GM12878 (cell line): ENCODE results near the gene ANO4. TPM values are rescaled to one million over a fixed set of nuclear protein-coding genes. Genes with fewer than 3 reads are reported as not detected.

Experiments
- ATAC-seq: fragments of 200-7000 bp; cut with Tn5 transposase; 3 replicates; pipeline ENCODE4 v1.9.1; 2020; ENCODE audit warnings: mild to moderate bottlenecking, moderate library complexity
- BruUV-seq: library from RNA; stranded (reverse); fragments of 400-500 nt; replicated peaks from 2 replicates; lab custom pipeline; 2021; lab: Mats Ljungman, UMichigan
- CTCF ChIA-PET: fragments of 300-600 bp; sonication (Branson Sonifier 250); formaldehyde crosslinking; extraction: SDS; loops from one replicate; lab custom pipeline; 2021; ENCODE audit warnings: inconsistent platforms; lab: Yijun Ruan, JAX
- POLR2A ChIA-PET: fragments of 350-600 bp; formaldehyde crosslinking; extraction: SDS; loops from one replicate; lab custom pipeline; 2021; ENCODE audit warnings: inconsistent platforms; lab: Charles Lee
- RAD21 ChIA-PET: fragments of 300-600 bp; sonication (Branson Sonifier 250); formaldehyde crosslinking; loops from one replicate; lab custom pipeline; 2023; ENCODE audit warnings: antibody characterized with exemption; ENCODE audit not compliant: unreplicated experiment; lab: Charles Lee
- SMC1A ChIA-PET: fragments of 300-600 bp; sonication (Branson Sonifier 250); formaldehyde crosslinking; loops from one replicate; lab custom pipeline; 2023; ENCODE audit not compliant: unreplicated experiment, uncharacterized antibody; lab: Charles Lee
- DNase-seq: peaks from one replicate; pipeline ENCODE4 v3.0.0-alpha.2; 2011; ENCODE audit warnings: low read depth, low spot score
- FAIRE-seq: peaks from 3 replicates; lab custom pipeline; 2011; peaks lifted over from hg19 to GRCh38; lab: Jason Lieb, UNC
- H2AFZ ChIP-seq: 2 replicates; pipeline ENCODE4 v1.6.0; 2011; ENCODE audit warnings: low read depth, low read length, control low read depth; ENCODE audit not compliant: control insufficient read depth
- H3K27ac ChIP-seq: 2 replicates; pipeline ENCODE4 v1.5.1; 2011; ENCODE audit warnings: control low read depth; ENCODE audit not compliant: control insufficient read depth, insufficient read depth
- H3K27me3 ChIP-seq, 2 experiments: replicated peaks in 1 of 2; 2 replicates each; pipeline versions ENCODE4 v1.6.0 to v1.6.1; 2011; ENCODE audit warnings: low read length in 1 of 2; ENCODE audit not compliant: control insufficient read depth in 2 of 2, insufficient read depth in 2 of 2
- H3K36me3 ChIP-seq, 2 experiments: 2 replicates each; pipeline ENCODE4 v1.5.1; 2011; ENCODE audit warnings: low read length in 1 of 2; ENCODE audit not compliant: control insufficient read depth in 2 of 2, insufficient read depth in 2 of 2
- H3K4me1 ChIP-seq: 2 replicates; pipeline ENCODE4 v1.6.1; 2011; ENCODE audit warnings: mild to moderate bottlenecking, low read length, moderate library complexity, mixed read lengths; ENCODE audit not compliant: control insufficient read depth, insufficient read depth
- H3K4me2 ChIP-seq: 2 replicates; pipeline ENCODE4 v1.6.0; 2011; ENCODE audit warnings: control low read depth; ENCODE audit not compliant: control insufficient read depth, insufficient read depth
- H3K4me3 ChIP-seq: fragments of 200-600 bp; sonication (generic); 2 replicates; pipeline ENCODE4 v1.5.1; 2016
- H3K79me2 ChIP-seq: 2 replicates; pipeline ENCODE4 v1.6.0; 2011; ENCODE audit warnings: low read length; ENCODE audit not compliant: control insufficient read depth, insufficient read depth
- H3K9ac ChIP-seq: 2 replicates; pipeline ENCODE4 v1.8.0; 2011; ENCODE audit warnings: low read length, control low read depth, mixed read lengths; ENCODE audit not compliant: control insufficient read depth, insufficient read depth
- H3K9me3 ChIP-seq: replicated peaks from 3 replicates; pipeline ENCODE4 v1.5.1; 2011; ENCODE audit warnings: mild to moderate bottlenecking, low read length; ENCODE audit not compliant: control insufficient read depth, insufficient read depth
- H4K20me1 ChIP-seq: 2 replicates; pipeline ENCODE4 v1.6.0; 2011; ENCODE audit not compliant: control insufficient read depth, insufficient read depth
- ATF3 ChIP-seq: IDR thresholded peaks from 2 replicates; pipeline ENCODE4 v1.6.1; 2011; ENCODE audit warnings: low read depth, mild to moderate bottlenecking, low read length, moderate library complexity, borderline replicate concordance; ENCODE audit errors: extremely low read depth
- CREB1 ChIP-seq: IDR thresholded peaks from 2 replicates; pipeline ENCODE4 v1.6.1; 2012; ENCODE audit warnings: low read depth, mild to moderate bottlenecking, inconsistent platforms
- ELK1 ChIP-seq: IDR thresholded peaks from 2 replicates; pipeline ENCODE4 v1.6.1; 2012; ENCODE audit warnings: low read depth, low read length, improper control_type of control experiment
- HDAC2 ChIP-seq: fragments of 200-600 bp; sonication (generic); IDR thresholded peaks from 2 replicates; pipeline ENCODE4 v1.6.1; 2017
- KAT2A ChIP-seq: conservative IDR thresholded peaks from 2 replicates; pipeline ENCODE4 v1.6.1; 2011; ENCODE audit warnings: low read depth, low read length; ENCODE audit not compliant: control insufficient read depth
- RUNX3 ChIP-seq: IDR thresholded peaks from 2 replicates; pipeline ENCODE4 v1.6.1; 2012; ENCODE audit warnings: low read length, inconsistent platforms
- SMAD5 ChIP-seq: IDR thresholded peaks from 2 replicates; pipeline ENCODE4 v1.6.1; 2016; ENCODE audit warnings: antibody characterized with exemption, low read depth
- SP1 ChIP-seq: IDR thresholded peaks from one replicate; pipeline ENCODE4 v1.6.1; 2011; ENCODE audit warnings: low read depth, low read length
- STAT1 ChIP-seq: fragments of 450-650 bp; conservative IDR thresholded peaks from 2 replicates; pipeline ENCODE4 v1.6.1; 2014; ENCODE audit warnings: antibody characterized with exemption, mild to moderate bottlenecking
- ZSCAN29 ChIP-seq: fragments of 450-650 bp; IDR thresholded peaks from 2 replicates; pipeline ENCODE4 v1.6.1; 2017; ENCODE audit warnings: mild to moderate bottlenecking, moderate library complexity
- WGBS: methylation state at CpG from one replicate; pipeline ENCODE4 v1.1.6; 2016; ENCODE audit warnings: low lambda C conversion rate; ENCODE audit not compliant: insufficient replicate concordance, insufficient coverage; ENCODE audit errors: missing lambda C conversion rate; 5-methylcytosine and 5-hydroxymethylcytosine counted together
- in situ Hi-C: fragments of 300-500 bp; cut with MboI; formaldehyde crosslinking; loops from 9 replicates; pipeline ENCODE4 v1.14.3; 2018; ENCODE audit warnings: mixed read lengths
- intact Hi-C: fragments of 100-400 bp; cut with micrococcal nuclease; formaldehyde crosslinking; loops from one replicate; pipeline ENCODE4 v1.14.2; 2022; ENCODE audit not compliant: unreplicated experiment
- polyA plus RNA-seq, 11 experiments: library from polyadenylated mRNA; depleted of rRNA in 4 of 11; unstranded in 6 of 11; stranded (reverse) in 5 of 11; fragments of >200 nt; fragmentation: Nextera tagmentation in 4 of 11; fragmentation: Illumina TruSeq in 1 of 11; extraction: Ambion mirVana in 4 of 11; extraction: Trizol in 1 of 11; gene quantifications; 1 replicate in 1 of 11; 2 replicates in 10 of 11; pipeline versions ENCODE4 v1.2.1 to v1.2.3, GENCODE V29; 2011 to 2016; ENCODE audit warnings: inconsistent platforms in 2 of 11, missing spikeins in 2 of 11, low read depth in 1 of 11
- total RNA-seq, 4 experiments: library from RNA; depleted of rRNA in 3 of 4; stranded (reverse); fragments of >200 nt in 3 of 4; fragmentation: Illumina TruSeq in 1 of 4; extraction: Trizol in 1 of 4; gene quantifications; 2 replicates each; pipeline versions ENCODE4 v1.2.1 to v1.2.3, GENCODE V29; 2013 to 2021

Gene ANO4
- total and polyA plus RNA-seq, 10 of the 15 experiments (the other 5 are each of a cell fraction or from before 2014, with no cell fraction given): not detected

GRCh38 chr12:100897240-100897639 lies 102.7 kb downstream of the ANO4 start:
- no peaks in the 10 kb centered on the region for H3K36me3 ChIP-seq
- H3K9ac ChIP-seq: no peak overlapping the region
- RAD21 ChIA-PET: no interaction called here
- BruUV-seq: no TSS peak
- DNase-seq: no peak
- no peak overlapping the region for H3K4me2 ChIP-seq
- no peaks in the 10 kb centered on the region for H3K9me3 ChIP-seq
- no peak for TF ChIP-seq SMAD5
- no peak for TF ChIP-seq HDAC2
- TF ChIP-seq ELK1: no peak
- TF ChIP-seq ZSCAN29: no peak
- no peak for TF ChIP-seq KAT2A
- TF ChIP-seq STAT1: no peak
- TF ChIP-seq RUNX3: no peak
- no peak for TF ChIP-seq SP1
- no peak overlapping the region for H3K4me3 ChIP-seq
- H3K27ac ChIP-seq: no peak overlapping the region
- H3K27me3 ChIP-seq: no peaks in the 10 kb centered on the region
- H3K4me1 ChIP-seq: no peaks in the 10 kb centered on the region
- FAIRE-seq: no peak
- intact Hi-C loops: no loop called here
- H2AFZ ChIP-seq: no peak overlapping the region
- 36% methylated on average over 5 of the region's 5 CpGs for WGBS
- no peaks in the 10 kb centered on the region for H3K79me2 ChIP-seq
- in situ Hi-C loops: no loop called here
- H4K20me1 ChIP-seq: no peaks in the 10 kb centered on the region
- CTCF ChIA-PET: no interaction called here
- ATAC-seq: no peak
- POLR2A ChIA-PET: no interaction called here
- SMC1A ChIA-PET: no interaction called here

- no peaks in the 10 kb centered on the region for H3K79me2 ChIP-seq
- no peaks in the 10 kb centered on the region for H4K20me1 ChIP-seq
- H3K4me2 ChIP-seq: no peak overlapping the region
- 36% methylated on average over 3 of the region's 3 CpGs for WGBS
- POLR2A ChIA-PET: no interaction called here
- no peaks in the 10 kb centered on the region for H3K4me1 ChIP-seq
- TF ChIP-seq CREB1 (no peak), ATF3 (no peak)
- TF ChIP-seq, all 136 proteins: peak for 0
- in situ Hi-C loops: no loop called here
- CTCF ChIA-PET: no interaction called here
- Histone ChIP-seq H3K4me3 (no peak overlapping the region), H3K27ac (no peak overlapping the region), H3K9me3 (no peaks in the 10 kb centered on the region), H3K27me3 (no peaks in the 10 kb centered on the region), H3K36me3 (no peaks in the 10 kb centered on the region), H3K9ac (no peak overlapping the region), H2AFZ (no peak overlapping the region)
- FAIRE-seq (no peak), ATAC-seq (no peak), DNase-seq (no peak)
- SMC1A ChIA-PET: no interaction called here
- intact Hi-C loops: no loop called here
- RAD21 ChIA-PET: no interaction called here
- no TSS peak for BruUV-seq
Observed at GRCh38 chr12:100899301-100899700, 104.7 kb downstream of the ANO4 start.
